Right lobe of liver (tissue), 6 donors: ENCODE results near the gene MOV10. TPM values are rescaled to one million over a fixed set of nuclear protein-coding genes. Genes with fewer than 3 reads are reported as not detected.

ENCODE experiments used
- ATAC-seq, 4 donors: fragments of 200-7000 bp; cut with Tn5 transposase; one replicate each; pipeline ENCODE4 v1.9.1; 2020; ENCODE audit warnings: mild to moderate bottlenecking in 4 of 4, moderate library complexity in 4 of 4
- DNase-seq, 3 donors: peaks; one replicate each; pipeline ENCODE4 v3.0.0-alpha.2; 2020
- H3K27ac ChIP-seq, 3 donors: fragments of 200-600 bp; one replicate each; pipeline ENCODE4 v1.8.0; 2022
- H3K27me3 ChIP-seq, 2 donors: fragments of 200-600 bp; one replicate each; pipeline ENCODE4 v1.8.0; 2022
- H3K36me3 ChIP-seq, 4 donors: fragments of 200-600 bp; sonication (generic) in 1 of 4; one replicate each; pipeline versions ENCODE4 v1.5.1 to v1.8.0; 2017 to 2022; ENCODE audit warnings: control low read depth in 1 of 4
- H3K4me1 ChIP-seq, 4 donors: fragments of 200-600 bp; sonication (generic) in 1 of 4; one replicate each; pipeline versions ENCODE4 v1.5.1 to v1.8.0; 2017 to 2022; ENCODE audit warnings: control low read depth in 1 of 4
- H3K4me3 ChIP-seq, 3 donors: fragments of 200-600 bp; one replicate each; pipeline ENCODE4 v1.8.0; 2022
- H3K9me3 ChIP-seq, 4 donors: fragments of 200-600 bp; sonication (generic) in 1 of 4; one replicate each; pipeline versions ENCODE4 v1.5.1 to v1.8.0; 2017 to 2022; ENCODE audit warnings: control low read depth in 1 of 4
- CTCF ChIP-seq, 4 donors: fragments of 200-600 bp in 3 of 4; fragments of 450-650 bp in 1 of 4; IDR thresholded peaks; one replicate each; pipeline versions ENCODE4 v1.5.1 to v1.8.0; 2016 to 2022; ENCODE audit warnings: antibody characterized with exemption in 4 of 4, mild to moderate bottlenecking in 2 of 4
- POLR2A ChIP-seq: fragments of 450-650 bp; IDR thresholded peaks from one replicate; pipeline ENCODE4 v1.6.1; 2017; ENCODE audit warnings: antibody characterized with exemption, mild to moderate bottlenecking
- WGBS: methylation state at CpG from one replicate; pipeline ENCODE4 v1.1.6; 2018; ENCODE audit warnings: low coverage, low lambda C conversion rate; ENCODE audit not compliant: insufficient coverage; ENCODE audit errors: missing lambda C conversion rate; 5-methylcytosine and 5-hydroxymethylcytosine counted together
- intact Hi-C, 2 donors: fragments of 100-400 bp; cut with DNase I; formaldehyde crosslinking; loops; one replicate each; pipeline versions ENCODE4 v1.11.2 to v1.14.1; 2022
- total RNA-seq, 6 experiments: library from RNA; depleted of rRNA in 2 of 6; stranded (reverse); fragments of >200 nt in 2 of 6; fragmentation: NEBNext Ultra II Directional in 3 of 6; extraction: Animal tissue kit (Norgen Biotek cat#: 25700) in 3 of 6; gene quantifications; one replicate each; pipeline versions ENCODE4 v1.1.0 to v1.2.4, GENCODE V29; 2016 to 2023
- donor health status: DM: no; HTN: yes; CAD: no.
- donor health status: DM: no; HTN: no; CAD: no.
- donor health status: DM: no; HTN: no; CAD: no.
- donor health status: DM: no; HTN: yes; CAD: no.
- donor health status: DM: no; HTN: yes; CAD: no.

MOV10 gene
- total RNA-seq, 6 experiments from 2014 or later = 32.3 to 55.8 (median 46.2) TPM

- intact Hi-C loops = loop anchor here in 1 of 2 donors (5.0 kb wide), 1 partner anchor 87 kb away; no protein-coding TSS in a partner anchor
- peak within 1 kb of the TSS in 2 of 3 donors; percentile 48 to 55 for H3K27ac ChIP-seq
- peaks cover 0 to 25% (median 7%) of the 10 kb centered on the region in 4 donors for H3K4me1 ChIP-seq
- no peaks in the 10 kb centered on the region for H3K9me3 ChIP-seq
- 0% methylated on average over 8 of the region's 51 CpGs for WGBS
- no peaks in the 10 kb centered on the region for H3K27me3 ChIP-seq
- ATAC-seq (peak; percentile 85 to 91 (median 87)), DNase-seq (peak; percentile 99 to 100 (median 100))
- no peaks in the 10 kb centered on the region for H3K36me3 ChIP-seq
- H3K4me3 ChIP-seq = peak within 1 kb of the TSS; percentile 49 to 61 (median 58)
- TF ChIP-seq POLR2A (peak; percentile 42), CTCF (IDR thresholded peaks at IDR 0.05) (no peak)
These were observed 41.0 kb downstream of the MOV10 start, which contains the start of gene PPM1J for GRCh38 chr1:112715264-112716053. TSS of gene PPM1J (minus strand) at chr1:112715332. CDS start at chr1:112715301, 31 bp downstream.

DNA sequence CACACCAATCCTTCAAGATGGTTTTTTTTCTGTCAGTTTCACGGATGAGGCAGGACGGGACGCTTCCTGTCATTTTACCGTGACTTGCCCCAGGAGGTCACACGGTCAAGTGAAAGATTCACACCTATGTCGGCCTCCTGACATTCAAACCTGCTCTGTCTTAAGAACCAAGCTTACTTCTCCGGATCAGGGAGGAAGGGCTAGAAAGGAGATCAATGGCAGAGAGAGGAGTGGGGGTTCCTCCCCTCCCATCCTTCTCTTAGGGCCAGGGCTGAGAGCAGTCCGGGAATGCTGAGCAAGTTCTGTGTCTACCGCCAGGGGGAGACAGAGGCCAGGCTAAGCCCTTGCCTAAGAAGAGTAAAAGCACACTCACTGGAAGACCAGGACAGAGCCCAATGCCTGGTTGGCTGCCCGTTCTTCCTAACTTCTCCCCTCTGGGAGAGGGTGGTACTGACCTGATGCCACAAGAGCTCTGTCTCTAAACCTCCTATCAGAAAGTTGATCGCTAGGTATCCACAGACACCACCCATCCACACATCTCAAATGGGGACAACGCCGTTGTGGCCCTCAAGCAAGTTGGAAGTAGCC, 41.8 kb downstream of the MOV10 start:
- H3K27me3 ChIP-seq = no peaks in the 10 kb centered on the region
- TF ChIP-seq CTCF (IDR thresholded peaks at IDR 0.05) (peak; percentile 92 to 95 (median 94)), POLR2A (no peak)
- DNase-seq (peak; percentile 85 to 87 (median 86)), ATAC-seq (peak; percentile 69 to 72 (median 70))
- H3K9me3 ChIP-seq = no peaks in the 10 kb centered on the region
- intact Hi-C loops = loop anchor here in 1 of 2 donors (5.0 kb wide), 1 partner anchor 86 kb away; no protein-coding TSS in a partner anchor
- WGBS = under 1% methylated on average over 10 of the region's 13 CpGs
- no peaks in the 10 kb centered on the region for H3K36me3 ChIP-seq
- peak overlapping the region; percentile 49 to 61 (median 58) for H3K4me3 ChIP-seq
- peak overlapping the region in 1 of 3 donors; percentile 55 for H3K27ac ChIP-seq
- H3K4me1 ChIP-seq = peaks cover 0 to 25% (median 7%) of the 10 kb centered on the region in 4 donors

DNA sequence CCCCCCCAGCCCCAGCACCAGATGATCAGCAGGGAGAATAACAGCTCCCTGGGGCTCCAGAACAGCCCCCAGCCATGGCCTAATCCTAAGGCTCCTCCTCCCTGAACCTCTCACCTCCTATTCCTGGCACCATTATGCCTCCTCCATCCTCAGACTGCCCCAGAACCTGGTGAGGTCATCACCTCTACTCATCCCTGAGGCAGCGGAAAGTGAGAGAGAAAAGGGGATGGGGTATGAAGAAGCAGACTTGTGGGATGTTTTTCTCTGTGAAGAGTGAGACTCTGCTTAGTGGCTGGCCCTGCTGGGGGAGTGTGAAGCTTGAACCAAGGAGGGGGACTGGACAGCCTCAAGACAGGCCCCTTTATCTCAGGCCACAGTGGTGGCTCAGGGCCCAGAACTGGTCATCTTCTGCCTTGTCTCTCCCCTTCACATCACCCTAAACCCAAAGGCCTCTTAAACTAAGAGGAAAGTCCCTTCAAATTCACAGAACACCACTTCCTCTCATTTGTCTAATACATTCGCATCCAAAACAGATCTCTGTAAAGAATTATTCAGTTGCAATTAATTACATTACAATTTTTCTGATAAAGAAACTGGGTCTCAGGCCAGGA, 42.9 kb downstream of the MOV10 start:
- DNase-seq (no peak), ATAC-seq (no peak)
- Histone ChIP-seq H3K9me3 (no peaks in the 10 kb centered on the region), H3K4me1 (peaks cover 0 to 25% (median 7%) of the 10 kb centered on the region in 4 donors), H3K27me3 (no peaks in the 10 kb centered on the region), H3K27ac (no peak overlapping the region), H3K4me3 (no peak overlapping the region), H3K36me3 (no peaks in the 10 kb centered on the region)
- TF ChIP-seq CTCF (IDR thresholded peaks at IDR 0.05) (no peak), POLR2A (no peak)
- intact Hi-C loops = loop anchor here in 1 of 2 donors (5.0 kb wide), 1 partner anchor 85 kb away; no protein-coding TSS in a partner anchor
- 60% methylated on average over 1 of the region's 2 CpGs for WGBS

DNA sequence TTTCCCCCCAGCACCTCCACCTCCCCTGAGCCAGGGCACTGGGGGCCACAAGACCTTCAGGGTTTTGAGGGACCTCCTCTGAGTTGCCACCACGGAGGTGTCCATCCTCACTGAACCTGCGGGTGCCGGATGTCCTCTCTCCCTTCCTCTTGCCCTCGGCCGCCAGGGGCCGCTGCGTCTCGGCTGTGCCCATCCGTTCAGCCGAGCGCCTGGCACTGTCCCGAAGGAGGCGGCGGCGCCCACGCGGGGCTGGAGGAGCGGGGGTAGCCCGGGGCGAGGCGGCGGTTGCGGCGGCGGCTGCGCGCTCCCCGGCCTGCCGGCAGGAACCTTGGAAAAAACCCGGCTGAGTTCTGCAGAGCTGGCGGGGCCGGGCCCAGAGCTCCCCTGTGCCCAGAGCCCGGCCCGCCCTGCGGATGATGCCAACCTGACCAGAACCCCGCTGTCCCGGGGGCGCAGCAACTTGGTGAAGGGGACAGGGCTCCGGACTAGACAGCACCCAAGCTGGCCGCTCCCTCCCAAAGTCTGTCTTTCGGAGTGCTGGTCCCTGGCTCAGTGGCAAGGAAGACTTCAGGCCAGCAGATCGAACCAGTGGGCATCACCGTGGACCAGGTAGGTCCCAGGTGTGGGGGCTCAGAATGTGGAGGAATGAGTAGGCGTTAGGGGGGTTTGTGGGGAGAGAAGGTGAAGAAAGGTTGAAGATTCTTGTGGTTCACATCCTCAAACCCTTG, 44.4 kb downstream of the MOV10 start:
- Histone ChIP-seq H3K36me3 (no peaks in the 10 kb centered on the region), H3K27ac (no peak overlapping the region), H3K9me3 (no peaks in the 10 kb centered on the region), H3K27me3 (no peaks in the 10 kb centered on the region), H3K4me1 (peaks cover 0 to 21% (median 7%) of the 10 kb centered on the region in 4 donors), H3K4me3 (no peak overlapping the region)
- ATAC-seq = peak; percentile 22 to 50 (median 40)
- 0% methylated on average over 4 of the region's 44 CpGs for WGBS
- intact Hi-C loops = loop anchor here in 1 of 2 donors (5.0 kb wide), 1 partner anchor 83 kb away; no protein-coding TSS in a partner anchor
- TF ChIP-seq CTCF (IDR thresholded peaks at IDR 0.05) (peak; percentile 68 to 92 (median 92)), POLR2A (no peak)
- peak; percentile 80 to 86 (median 84) for DNase-seq
